AG09319 (cell line): ENCODE data around the gene SMAD9.

ENCODE experiments used
- DNase-seq: peaks from one replicate; pipeline ENCODE4 v3.0.0-alpha.2; 2010; ENCODE audit warnings: low read depth; ENCODE audit errors: extremely low read depth
- TF ChIP-seq, protein P1 (sequence below): IDR thresholded peaks from 2 replicates; pipeline ENCODE4 v1.5.1; 2011; ENCODE audit warnings: low read depth, mild to moderate bottlenecking, inconsistent platforms, low read length, moderate library complexity

Gene SMAD9

DNA sequence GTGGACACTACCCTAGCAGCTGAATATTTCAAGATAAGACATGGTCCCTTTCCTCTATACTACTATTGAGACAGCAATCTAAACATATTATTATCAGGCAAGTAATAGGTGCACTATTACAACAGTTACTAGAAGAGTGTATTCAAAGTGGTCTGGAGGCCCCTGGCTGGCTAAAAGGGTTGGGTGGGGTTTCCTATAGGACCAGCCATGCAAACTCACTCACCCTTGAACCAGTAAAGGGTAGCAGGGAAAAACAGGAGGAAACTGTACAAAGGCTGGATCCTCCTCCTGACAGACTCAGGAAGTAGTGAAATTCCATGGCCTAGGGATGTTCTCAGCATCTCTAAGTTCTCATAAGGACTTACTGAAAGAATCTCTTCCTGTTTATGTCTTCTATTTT is 7.7 kb downstream of the SMAD9 start:
- TF ChIP-seq, protein P1, sequence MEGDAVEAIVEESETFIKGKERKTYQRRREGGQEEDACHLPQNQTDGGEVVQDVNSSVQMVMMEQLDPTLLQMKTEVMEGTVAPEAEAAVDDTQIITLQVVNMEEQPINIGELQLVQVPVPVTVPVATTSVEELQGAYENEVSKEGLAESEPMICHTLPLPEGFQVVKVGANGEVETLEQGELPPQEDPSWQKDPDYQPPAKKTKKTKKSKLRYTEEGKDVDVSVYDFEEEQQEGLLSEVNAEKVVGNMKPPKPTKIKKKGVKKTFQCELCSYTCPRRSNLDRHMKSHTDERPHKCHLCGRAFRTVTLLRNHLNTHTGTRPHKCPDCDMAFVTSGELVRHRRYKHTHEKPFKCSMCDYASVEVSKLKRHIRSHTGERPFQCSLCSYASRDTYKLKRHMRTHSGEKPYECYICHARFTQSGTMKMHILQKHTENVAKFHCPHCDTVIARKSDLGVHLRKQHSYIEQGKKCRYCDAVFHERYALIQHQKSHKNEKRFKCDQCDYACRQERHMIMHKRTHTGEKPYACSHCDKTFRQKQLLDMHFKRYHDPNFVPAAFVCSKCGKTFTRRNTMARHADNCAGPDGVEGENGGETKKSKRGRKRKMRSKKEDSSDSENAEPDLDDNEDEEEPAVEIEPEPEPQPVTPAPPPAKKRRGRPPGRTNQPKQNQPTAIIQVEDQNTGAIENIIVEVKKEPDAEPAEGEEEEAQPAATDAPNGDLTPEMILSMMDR = no peak
- DNase-seq = no peak

DNA sequence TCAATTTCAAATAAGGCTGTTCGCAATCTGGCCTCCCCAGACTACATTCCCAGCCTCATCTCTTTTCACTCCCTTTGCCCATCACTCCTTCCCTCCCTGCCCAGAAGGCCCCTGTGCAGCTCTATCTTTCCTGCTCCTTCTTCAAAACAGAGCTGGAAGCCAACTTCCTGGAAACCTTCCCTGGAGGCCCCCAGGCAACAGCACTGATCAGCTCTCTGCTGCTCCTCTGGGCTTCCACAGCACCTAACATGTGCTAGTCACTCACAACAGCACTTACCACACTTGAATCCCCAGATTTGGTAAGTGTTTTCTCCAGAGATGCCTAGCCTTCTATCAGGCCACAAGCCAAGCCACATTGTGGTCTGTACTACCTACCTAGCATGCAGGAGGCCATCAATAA is 9.5 kb downstream of the SMAD9 start:
- TF ChIP-seq, protein P1 = no peak
- no peak for DNase-seq

DNA sequence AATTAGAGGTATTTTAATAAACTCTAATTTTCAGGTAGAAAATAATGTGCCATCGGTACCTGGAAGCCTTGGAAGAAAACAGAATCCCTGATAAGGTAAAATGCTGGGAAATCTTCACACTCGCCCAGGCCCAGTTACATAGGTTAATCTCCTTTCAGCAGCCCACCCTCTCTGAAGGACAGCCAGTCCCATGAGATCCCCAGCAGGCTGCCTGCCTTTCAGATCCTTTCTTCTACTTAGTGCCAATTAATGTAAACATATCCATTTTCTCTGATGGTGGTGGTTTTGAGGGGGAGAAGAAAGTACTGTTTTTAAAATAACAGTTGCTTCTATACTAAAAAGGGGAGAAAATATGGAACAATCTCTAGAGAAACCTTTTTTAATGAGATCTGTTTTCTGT is 12.2 kb downstream of the SMAD9 start:
- no peak for DNase-seq
- TF ChIP-seq, protein P1 = no peak

GRCh38 chr13:36907266-36907665 is 12.8 kb downstream of the SMAD9 start:
- TF ChIP-seq, protein P1 = no peak
- no peak for DNase-seq

GRCh38 chr13:36905944-36906343 is 14.1 kb downstream of the SMAD9 start:
- TF ChIP-seq, protein P1 = no peak
- DNase-seq = no peak

DNA sequence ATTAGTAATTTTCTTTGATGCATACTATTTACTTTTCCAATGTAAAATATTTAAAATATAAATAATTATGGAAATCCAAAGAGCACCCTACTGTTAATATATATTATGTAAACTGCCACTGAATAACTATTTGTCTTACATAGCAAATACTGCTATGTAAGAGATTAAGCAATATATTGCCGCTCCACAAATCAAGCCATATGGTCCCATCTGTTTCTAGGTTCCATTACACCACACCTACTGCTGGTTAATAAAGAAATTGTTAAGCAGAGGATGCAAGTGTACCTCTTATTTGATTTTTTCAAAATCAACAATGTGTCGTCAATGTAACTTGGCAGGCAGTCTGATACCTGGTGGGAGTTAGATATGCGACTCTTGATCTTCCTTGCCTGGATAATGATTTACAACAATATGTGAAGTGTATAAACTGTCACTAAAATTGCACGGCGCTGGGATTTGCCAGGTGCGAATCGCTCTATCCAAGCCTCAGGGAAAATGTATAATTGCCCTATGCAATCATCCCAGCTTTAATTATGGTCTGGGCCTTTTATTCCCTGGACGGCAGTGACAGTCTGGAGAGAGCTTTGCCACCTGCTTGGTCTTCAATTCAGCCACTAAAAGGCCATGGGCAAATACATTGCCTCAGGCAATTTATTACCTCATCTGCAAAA is 16.0 kb downstream of the SMAD9 start:
- TF ChIP-seq, protein P1 = no peak
- DNase-seq = no peak

DNA sequence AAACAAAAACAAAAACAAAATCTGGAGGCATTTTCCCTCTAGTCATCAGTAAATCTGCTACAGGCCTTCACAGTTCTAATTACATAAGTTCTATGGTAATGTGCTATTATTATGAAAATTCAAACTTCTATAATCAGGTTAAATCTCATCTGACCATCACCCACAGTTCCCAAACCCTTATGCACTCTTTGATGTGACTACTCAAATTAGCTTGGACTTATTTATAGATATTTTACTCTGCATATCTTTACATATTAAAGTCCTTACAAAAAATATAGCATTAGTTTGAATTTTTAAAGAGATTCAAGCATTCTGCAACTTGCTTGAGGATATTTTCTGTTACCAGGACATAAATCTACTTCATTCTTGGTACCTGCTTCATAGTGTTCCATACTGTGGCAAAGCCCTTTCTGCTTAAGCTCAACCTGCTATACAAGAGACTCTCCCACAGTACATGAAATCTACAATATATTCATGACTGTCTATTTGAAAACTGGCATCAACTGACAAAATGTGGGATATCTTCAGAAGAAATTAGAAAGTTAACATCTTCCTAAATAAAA is 22.9 kb downstream of the SMAD9 start:
- TF ChIP-seq, protein P1 = no peak
- no peak for DNase-seq
